NCI-H82 (cell line): ENCODE measurements around the gene MMP24OS.

ENCODE experiments used
- DNase-seq: peaks from one replicate; lab custom pipeline; 2025; lab: John Stamatoyannopoulos, UW

MMP24OS gene

GRCh38 chr20:35290887-35291417 lies 13.0 kb upstream of the MMP24OS start:
- no peak for DNase-seq

GRCh38 chr20:35290186-35290886 lies 12.4 kb upstream of the MMP24OS start:
- DNase-seq: no peak

- no peak for DNase-seq
Observed at GRCh38 chr20:35288325-35289060, 10.6 kb upstream of the MMP24OS start.

GRCh38 chr20:35287509-35288324 lies 9.8 kb upstream of the MMP24OS start:
- no peak for DNase-seq

GRCh38 chr20:35286899-35287508 lies 9.1 kb upstream of the MMP24OS start:
- no peak for DNase-seq

- no peak for DNase-seq
Observed at GRCh38 chr20:35286077-35286898, 8.4 kb upstream of the MMP24OS start.

- DNase-seq: no peak
Observed at GRCh38 chr20:35285806-35286076, 7.8 kb upstream of the MMP24OS start.

GRCh38 chr20:35284992-35285805 lies 7.3 kb upstream of the MMP24OS start:
- no peak for DNase-seq

GRCh38 chr20:35284267-35284991 lies 6.5 kb upstream of the MMP24OS start, which contains the start of gene EIF6:
TSS of gene EIF6 (minus strand) at chr20:35284772. CDS start at chr20:35284487, 285 bp downstream.
- peak; percentile 96 for DNase-seq

- DNase-seq: no peak
Observed at GRCh38 chr20:35283441-35284266, 5.7 kb upstream of the MMP24OS start.

- no peak for DNase-seq
Observed at GRCh38 chr20:35281506-35282101, 3.7 kb upstream of the MMP24OS start.

GRCh38 chr20:35280523-35280922 lies 2.6 kb upstream of the MMP24OS start:
- no peak for DNase-seq

DNA sequence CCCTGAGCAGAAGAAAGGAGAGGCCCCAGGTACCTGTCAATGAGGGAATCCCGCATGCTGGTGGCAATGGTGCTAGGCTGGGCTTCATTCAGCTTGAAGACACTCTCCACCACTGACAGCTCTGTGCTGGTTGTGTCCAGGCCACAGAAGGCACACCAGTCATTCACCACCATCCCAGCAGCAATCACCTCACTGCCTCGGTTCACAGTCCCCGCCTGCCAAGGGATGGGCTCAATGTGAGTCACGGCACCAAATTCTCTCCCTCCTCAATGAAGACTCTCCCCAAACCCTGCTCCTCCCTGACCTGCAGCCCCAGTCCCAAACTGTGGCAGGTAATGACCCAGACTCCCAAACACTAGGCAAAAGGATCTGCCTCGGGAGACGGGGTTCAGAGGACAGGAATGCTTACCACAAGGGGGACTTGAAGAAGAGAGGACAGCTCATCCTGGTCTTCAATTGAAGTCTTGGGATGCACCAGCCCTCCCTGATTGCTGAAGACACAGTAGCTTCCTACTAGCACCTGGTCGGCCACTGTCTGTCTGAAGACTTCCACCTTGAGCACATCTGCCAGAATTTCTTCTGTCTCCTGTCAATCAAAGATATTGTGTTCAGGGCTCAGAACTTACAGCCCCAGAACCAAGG lies 1.7 kb upstream of the MMP24OS start:
- DNase-seq: no peak

- DNase-seq: no peak
Observed at GRCh38 chr20:35279040-35279439, 1.1 kb upstream of the MMP24OS start.

- no peak for DNase-seq
Observed at GRCh38 chr20:35277127-35277526, 795 bp downstream of the MMP24OS start.

GRCh38 chr20:35276408-35276807 lies 1.5 kb downstream of the MMP24OS start:
- DNase-seq: no peak

- no peak for DNase-seq
Observed at GRCh38 chr20:35275741-35276251, 2.1 kb downstream of the MMP24OS start.
